ENCODE results near the gene ANKRD52. TPM values are rescaled to one million over a fixed set of nuclear protein-coding genes. Genes with fewer than 3 reads are reported as not detected.

The ANKRD52 gene
- total and polyA plus RNA-seq, 2 donors from 2014 or later = 8.6 to 46.4 TPM

- TF ChIP-seq CTCF (IDR thresholded peaks at IDR 0.05; ENCODE audit: borderline replicate concordance, extremely low read depth, insufficient read depth) = no peak
- no peak overlapping the region for H3K4me3 ChIP-seq (ENCODE audit: low read length in 3 of 3)
- FAIRE-seq = no peak
- intact Hi-C loops (cut with DNase I) = no loop called here
- peaks cover 0 to 18% (median 0%) of the 10 kb centered on the region in 3 donors for H3K36me3 ChIP-seq (ENCODE audit: control insufficient read depth in 2 of 3, insufficient read depth in 3 of 3, low read length in 3 of 3)
- no peak overlapping the region for H3K9ac ChIP-seq (ENCODE audit: low read length in 3 of 3)
- H3K27ac ChIP-seq (ENCODE audit: low read depth in 2 of 2, low read length in 2 of 2) = no peak overlapping the region
- no peaks in the 10 kb centered on the region for H3K27me3 ChIP-seq (ENCODE audit: control insufficient read depth, insufficient read depth, low read length)
- H3K4me1 ChIP-seq (ENCODE audit: control insufficient read depth in 2 of 3, insufficient read depth in 2 of 3, low read depth in 1 of 3, low read length in 3 of 3) = peaks cover 0 to 20% (median 8%) of the 10 kb centered on the region in 3 donors
- no peak for DNase-seq
- H3K9me3 ChIP-seq (ENCODE audit: control insufficient read depth in 2 of 3, insufficient read depth in 1 of 3, low read length in 3 of 3) = no peaks in the 10 kb centered on the region
These were observed 46.1 kb upstream of the ANKRD52 start for GRCh38 chr12:56304276-56304675.

GRCh38 chr12:56300644-56301464 lies 42.7 kb upstream of the ANKRD52 start:
- DNase-seq (no peak), FAIRE-seq (no peak)
- Histone ChIP-seq H3K27me3 (ENCODE audit: control insufficient read depth, insufficient read depth, low read length) (no peaks in the 10 kb centered on the region), H3K9ac (ENCODE audit: low read length in 3 of 3) (peak overlapping the region; percentile 57 to 76 (median 75)), H3K36me3 (ENCODE audit: control insufficient read depth in 2 of 3, insufficient read depth in 3 of 3, low read length in 3 of 3) (peaks cover 0 to 9% (median 4%) of the 10 kb centered on the region in 3 donors), H3K9me3 (ENCODE audit: control insufficient read depth in 2 of 3, insufficient read depth in 1 of 3, low read length in 3 of 3) (no peaks in the 10 kb centered on the region), H3K4me3 (ENCODE audit: low read length in 3 of 3) (peak overlapping the region; percentile 73 to 95 (median 86)), H3K4me1 (ENCODE audit: control insufficient read depth in 2 of 3, insufficient read depth in 2 of 3, low read depth in 1 of 3, low read length in 3 of 3) (peaks cover 0 to 37% (median 19%) of the 10 kb centered on the region in 3 donors), H3K27ac (ENCODE audit: low read depth in 2 of 2, low read length in 2 of 2) (peak overlapping the region; percentile 91 to 97)
- intact Hi-C loops (cut with DNase I) = no loop called here
- no peak for TF ChIP-seq CTCF (IDR thresholded peaks at IDR 0.05; ENCODE audit: borderline replicate concordance, extremely low read depth, insufficient read depth)

- intact Hi-C loops (cut with DNase I) = no loop called here
These were observed 41.9 kb upstream of the ANKRD52 start, which contains the start of gene CS for GRCh38 chr12:56299853-56300643. CS (minus strand) TSS chr12:56300330; CDS start chr12:56300201, 129 bp downstream.

More at GRCh38 chr12:56299853-56300643, 41.9 kb upstream of the ANKRD52 start, which contains the start of gene CS:
- Histone ChIP-seq H3K27ac (ENCODE audit: low read depth in 2 of 2, low read length in 2 of 2) (peak within 1 kb of the TSS; percentile 91 to 97), H3K4me1 (ENCODE audit: control insufficient read depth in 2 of 3, insufficient read depth in 2 of 3, low read depth in 1 of 3, low read length in 3 of 3) (peaks cover 0 to 37% (median 19%) of the 10 kb centered on the region in 3 donors), H3K4me3 (ENCODE audit: low read length in 3 of 3) (peak within 1 kb of the TSS; percentile 81 to 95 (median 93)), H3K9me3 (ENCODE audit: control insufficient read depth in 2 of 3, insufficient read depth in 1 of 3, low read length in 3 of 3) (no peaks in the 10 kb centered on the region), H3K36me3 (ENCODE audit: control insufficient read depth in 2 of 3, insufficient read depth in 3 of 3, low read length in 3 of 3) (peaks cover 0 to 4% (median 4%) of the 10 kb centered on the region in 3 donors), H3K9ac (ENCODE audit: low read length in 3 of 3) (peak within 1 kb of the TSS; percentile 57 to 92 (median 76)), H3K27me3 (ENCODE audit: control insufficient read depth, insufficient read depth, low read length) (no peaks in the 10 kb centered on the region)
- DNase-seq = peak; percentile 98 to 100 (median 99)
- no peak for TF ChIP-seq CTCF (IDR thresholded peaks at IDR 0.05; ENCODE audit: borderline replicate concordance, extremely low read depth, insufficient read depth)
- peak; percentile 63 for FAIRE-seq
